ENCODE measurements around the gene MGLL. TPM values are rescaled to one million over a fixed set of nuclear protein-coding genes. Genes with fewer than 3 reads are reported as not detected.

The MGLL gene
- total and polyA plus RNA-seq, 9 donors = 4.5 to 22.4 (median 13.3) TPM

DNA sequence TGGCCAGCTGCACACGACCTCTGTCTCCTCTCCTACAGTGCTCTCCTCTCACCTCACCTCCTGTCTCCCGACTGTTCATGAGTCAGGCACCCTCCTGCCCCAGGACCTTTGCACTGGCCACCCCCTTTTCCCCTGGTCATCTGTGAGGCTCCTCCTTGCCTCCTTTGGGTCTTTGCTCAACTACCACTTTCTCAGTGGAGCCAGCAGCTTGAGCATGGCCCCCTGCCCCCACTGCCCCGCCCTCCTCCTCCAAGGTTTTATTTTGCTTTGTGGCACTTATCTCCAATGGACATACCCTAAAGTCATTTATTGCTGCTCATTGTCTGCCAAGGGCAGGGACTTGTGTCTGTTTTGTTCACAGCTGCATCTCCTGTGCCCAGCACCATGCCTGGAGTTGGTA lies 64.3 kb downstream of the MGLL start:
- no peaks in the 10 kb centered on the region for H3K9me3 ChIP-seq
- TF ChIP-seq POLR2A (IDR thresholded peaks at IDR 0.05) (no peak), EP300 (IDR thresholded peaks at IDR 0.05) (no peak)
- TF ChIP-seq, protein P1, sequence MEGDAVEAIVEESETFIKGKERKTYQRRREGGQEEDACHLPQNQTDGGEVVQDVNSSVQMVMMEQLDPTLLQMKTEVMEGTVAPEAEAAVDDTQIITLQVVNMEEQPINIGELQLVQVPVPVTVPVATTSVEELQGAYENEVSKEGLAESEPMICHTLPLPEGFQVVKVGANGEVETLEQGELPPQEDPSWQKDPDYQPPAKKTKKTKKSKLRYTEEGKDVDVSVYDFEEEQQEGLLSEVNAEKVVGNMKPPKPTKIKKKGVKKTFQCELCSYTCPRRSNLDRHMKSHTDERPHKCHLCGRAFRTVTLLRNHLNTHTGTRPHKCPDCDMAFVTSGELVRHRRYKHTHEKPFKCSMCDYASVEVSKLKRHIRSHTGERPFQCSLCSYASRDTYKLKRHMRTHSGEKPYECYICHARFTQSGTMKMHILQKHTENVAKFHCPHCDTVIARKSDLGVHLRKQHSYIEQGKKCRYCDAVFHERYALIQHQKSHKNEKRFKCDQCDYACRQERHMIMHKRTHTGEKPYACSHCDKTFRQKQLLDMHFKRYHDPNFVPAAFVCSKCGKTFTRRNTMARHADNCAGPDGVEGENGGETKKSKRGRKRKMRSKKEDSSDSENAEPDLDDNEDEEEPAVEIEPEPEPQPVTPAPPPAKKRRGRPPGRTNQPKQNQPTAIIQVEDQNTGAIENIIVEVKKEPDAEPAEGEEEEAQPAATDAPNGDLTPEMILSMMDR (IDR thresholded peaks at IDR 0.05) = no peak
- no peaks in the 10 kb centered on the region for H3K27me3 ChIP-seq
- no peaks in the 10 kb centered on the region for H3K36me3 ChIP-seq
- H3K4me3 ChIP-seq = no peak overlapping the region
- no peak for DNase-seq
- intact Hi-C loops (cut with DNase I) = loop anchor here in 1 of 4 donors (10.0 kb wide), 1 partner anchor 67 kb away; the partner anchor contains the start of gene MGLL
- H3K27ac ChIP-seq = no peak overlapping the region
- peaks cover 7% of the 10 kb centered on the region for H3K4me1 ChIP-seq (ENCODE audit: insufficient read depth)
- WGBS, 3 donors = 89 to 93% (median 92%) methylated on average over 3 of the region's 3 CpGs

DNA sequence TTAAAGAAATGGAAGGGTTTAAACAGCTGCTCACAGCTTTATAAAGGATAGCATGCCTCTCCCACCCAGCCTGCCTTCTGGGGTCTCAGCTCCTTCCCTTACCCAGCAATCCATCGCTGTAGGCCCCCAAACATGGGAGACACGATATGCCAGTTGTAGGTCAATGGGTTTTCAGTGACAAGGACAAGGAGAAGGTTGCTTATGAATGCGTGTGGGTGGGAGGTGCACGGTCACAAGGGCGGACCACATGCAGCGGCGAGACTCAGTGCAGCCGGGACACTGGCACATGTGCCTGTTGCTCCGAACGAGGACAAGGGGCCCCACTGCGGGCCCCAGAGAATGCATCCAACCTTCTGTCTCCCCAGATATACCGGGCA lies 67.0 kb downstream of the MGLL start:
- 92 to 94% (median 92%) methylated on average over 12 of the region's 12 CpGs for WGBS, 3 donors
- Histone ChIP-seq H3K36me3 (no peaks in the 10 kb centered on the region), H3K27me3 (no peaks in the 10 kb centered on the region), H3K9me3 (no peaks in the 10 kb centered on the region), H3K27ac (no peak overlapping the region), H3K4me3 (no peak overlapping the region), H3K4me1 (ENCODE audit: insufficient read depth) (no peaks in the 10 kb centered on the region)
- intact Hi-C loops (cut with DNase I) = loop anchor here in 1 of 4 donors (10.0 kb wide), 1 partner anchor 70 kb away; the partner anchor contains the start of gene MGLL
- DNase-seq = no peak
- no peak for TF ChIP-seq POLR2A (IDR thresholded peaks at IDR 0.05)
- no peak for TF ChIP-seq EP300 (IDR thresholded peaks at IDR 0.05)
- TF ChIP-seq, protein P1 (IDR thresholded peaks at IDR 0.05) = no peak

DNA sequence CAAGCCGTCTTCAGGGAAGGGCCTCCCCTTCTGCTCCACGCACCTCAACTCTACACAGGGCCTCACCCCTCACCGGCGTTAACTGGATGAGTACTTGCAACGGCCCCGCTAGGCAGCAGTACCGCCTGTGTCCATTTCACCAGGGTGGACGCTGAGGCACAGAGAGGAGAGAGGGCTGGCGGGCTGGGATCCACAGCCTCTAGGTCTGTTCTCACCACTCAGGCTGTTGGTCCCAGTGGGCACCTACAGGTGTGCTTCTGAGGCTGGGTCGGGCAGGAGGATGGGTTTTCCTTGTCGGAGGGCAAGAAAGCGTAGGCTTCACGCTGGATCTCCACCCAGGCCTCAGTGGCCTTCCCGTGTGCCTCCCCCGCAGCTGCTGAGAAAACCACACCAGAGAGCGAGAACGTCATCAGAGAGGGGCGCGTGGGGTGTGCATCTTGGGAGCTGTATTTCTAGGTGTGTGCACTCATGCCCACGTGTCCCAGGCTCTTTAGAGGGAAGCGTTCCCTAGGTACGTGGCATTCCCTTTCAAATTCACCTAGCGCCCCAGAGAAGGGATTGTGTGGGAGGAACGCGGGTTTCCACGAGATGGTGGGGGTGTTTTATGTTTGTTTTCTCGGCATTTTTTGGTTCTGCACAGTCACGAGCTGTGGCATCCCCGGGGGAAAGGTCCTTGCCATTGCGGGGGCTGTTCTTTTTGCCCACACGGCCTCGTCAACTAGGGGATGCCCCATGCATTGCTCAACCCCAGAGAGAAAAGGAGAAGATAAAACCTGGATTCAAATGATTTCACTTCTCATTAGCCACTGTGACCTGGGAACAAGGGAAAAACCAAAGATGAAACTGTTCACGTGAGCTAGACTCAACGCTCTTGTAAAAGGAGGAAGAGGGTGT lies 67.7 kb downstream of the MGLL start:
- Histone ChIP-seq H3K4me3 (no peak overlapping the region), H3K4me1 (ENCODE audit: insufficient read depth) (no peaks in the 10 kb centered on the region), H3K27ac (no peak overlapping the region), H3K36me3 (no peaks in the 10 kb centered on the region), H3K9me3 (no peaks in the 10 kb centered on the region), H3K27me3 (no peaks in the 10 kb centered on the region)
- 83 to 88% (median 87%) methylated on average over 34 of the region's 34 CpGs for WGBS, 3 donors
- intact Hi-C loops (cut with DNase I) = loop anchor here in 1 of 4 donors (10.0 kb wide), 1 partner anchor 70 kb away; the partner anchor contains the start of gene MGLL
- DNase-seq = no peak
- TF ChIP-seq EP300 (IDR thresholded peaks at IDR 0.05) (no peak), POLR2A (IDR thresholded peaks at IDR 0.05) (no peak)
- TF ChIP-seq, protein P1 (IDR thresholded peaks at IDR 0.05) = no peak

DNA sequence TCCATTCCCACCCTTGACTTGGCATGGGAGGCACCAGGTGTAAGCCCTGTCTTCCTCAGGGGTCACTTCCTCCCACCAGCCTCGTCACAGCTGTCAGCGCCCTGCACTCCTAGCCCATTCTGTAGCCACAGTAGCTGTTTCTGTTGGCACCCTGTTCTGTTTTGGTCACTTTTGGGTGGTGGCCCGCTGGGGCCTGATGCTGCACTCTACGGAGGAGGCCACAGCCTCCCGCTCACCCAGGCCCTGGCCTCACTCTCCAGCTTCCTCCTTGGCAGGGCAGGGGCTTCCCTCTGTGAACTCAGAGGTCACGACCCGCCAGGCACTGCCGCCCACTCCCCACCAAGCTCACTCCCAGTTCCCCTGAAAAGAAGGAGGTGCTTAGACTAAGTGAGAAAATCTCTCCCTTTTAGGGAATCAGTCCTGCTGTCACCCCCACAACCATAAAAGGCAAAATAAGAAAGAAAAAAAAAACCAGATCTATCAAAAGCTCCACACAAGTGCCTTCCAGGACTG lies 68.4 kb downstream of the MGLL start:
- Histone ChIP-seq H3K9me3 (no peaks in the 10 kb centered on the region), H3K36me3 (no peaks in the 10 kb centered on the region), H3K27me3 (no peaks in the 10 kb centered on the region), H3K4me1 (ENCODE audit: insufficient read depth) (no peaks in the 10 kb centered on the region), H3K27ac (no peak overlapping the region), H3K4me3 (no peak overlapping the region)
- 87 to 93% (median 87%) methylated on average over 8 of the region's 8 CpGs for WGBS, 3 donors
- TF ChIP-seq, protein P1 (IDR thresholded peaks at IDR 0.05) = no peak
- TF ChIP-seq POLR2A (IDR thresholded peaks at IDR 0.05) = no peak
- no peak for TF ChIP-seq EP300 (IDR thresholded peaks at IDR 0.05)
- intact Hi-C loops (cut with DNase I) = loop anchor here in 1 of 4 donors (10.0 kb wide), 1 partner anchor 71 kb away; the partner anchor contains the start of gene MGLL
- no peak for DNase-seq

Measured in ovary (tissue), 9 donors.